Measurements from ENCODE around the gene CYP26A1. TPM values are rescaled to one million over a fixed set of nuclear protein-coding genes. Genes with fewer than 3 reads are reported as not detected.
A peak's percentile ranks its signal among the peaks of the same experiment; 100 is the strongest.

Gene CYP26A1
- total RNA-seq, 1 donor from 2014 or later, result 0.13 TPM

GRCh38 chr10:93061594-93062513 is 11.8 kb upstream of the CYP26A1 start:
- peak; percentile 36 for ATAC-seq (ENCODE audit: low read depth)
- H3K27ac Mint-ChIP-seq, result peak overlapping the region; percentile 24
- H3K4me3 Mint-ChIP-seq, result peak overlapping the region; percentile 70
- peaks cover 22% of the 10 kb centered on the region for H3K36me3 Mint-ChIP-seq (ENCODE audit: low read depth)
- CTCF ChIA-PET, result interaction anchor here (1.5 kb wide), 1 partner anchor 8 kb away, joined by 3 read pairs; no protein-coding TSS in a partner anchor
- POLR2A ChIA-PET, result no interaction called here
- intact Hi-C loops (cut with micrococcal nuclease), result loop anchor here (1.0 kb wide), 1 partner anchor 12 kb away; no protein-coding TSS in a partner anchor
- no peak for TF ChIP-seq CTCF (IDR thresholded peaks at IDR 0.05)
- no peaks in the 10 kb centered on the region for H3K9me3 Mint-ChIP-seq
- peaks cover 43% of the 10 kb centered on the region for H3K27me3 Mint-ChIP-seq
- DNase-seq, result no peak
- H3K4me1 Mint-ChIP-seq, result peaks cover 38% of the 10 kb centered on the region

DNA sequence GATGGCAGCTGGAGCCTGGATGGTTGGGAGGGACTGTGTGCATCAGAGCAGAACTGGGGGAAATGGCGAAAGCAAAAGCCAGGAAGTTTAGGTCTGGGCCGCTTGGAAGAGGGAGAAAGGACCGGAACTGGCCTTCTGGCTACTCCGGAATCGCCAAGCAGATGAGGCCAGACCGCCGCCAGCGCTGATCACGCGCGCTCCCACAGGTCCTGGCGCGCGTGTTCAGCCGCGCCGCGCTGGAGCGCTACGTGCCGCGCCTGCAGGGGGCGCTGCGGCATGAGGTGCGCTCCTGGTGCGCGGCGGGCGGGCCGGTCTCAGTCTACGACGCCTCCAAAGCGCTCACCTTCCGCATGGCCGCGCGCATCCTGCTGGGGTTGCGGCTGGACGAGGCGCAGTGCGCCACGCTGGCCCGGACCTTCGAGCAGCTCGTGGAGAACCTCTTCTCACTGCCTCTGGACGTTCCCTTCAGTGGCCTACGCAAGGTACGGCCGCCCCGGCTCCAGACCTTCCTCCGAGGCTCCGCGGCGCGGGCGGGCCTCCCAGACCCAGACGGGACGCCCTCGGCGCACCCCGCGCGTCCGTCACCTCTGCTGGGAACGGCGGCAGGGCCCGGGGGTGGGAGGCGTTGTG is 11.1 kb upstream of the CYP26A1 start:
- Mint-ChIP-seq H3K27me3 (peaks cover 50% of the 10 kb centered on the region), H3K27ac (peak overlapping the region; percentile 24), H3K4me3 (peak overlapping the region; percentile 70), H3K36me3 (ENCODE audit: low read depth) (peaks cover 19% of the 10 kb centered on the region), H3K4me1 (peaks cover 38% of the 10 kb centered on the region), H3K9me3 (no peaks in the 10 kb centered on the region)
- intact Hi-C loops (cut with micrococcal nuclease), result loop anchor here (1.0 kb wide), 1 partner anchor 12 kb away; no protein-coding TSS in a partner anchor
- ATAC-seq (ENCODE audit: low read depth) (peak; percentile 74), DNase-seq (no peak)
- CTCF ChIA-PET, result interaction anchor here (1.5 kb wide), 1 partner anchor 9 kb away, joined by 3 read pairs; no protein-coding TSS in a partner anchor
- POLR2A ChIA-PET, result no interaction called here
- TF ChIP-seq CTCF (IDR thresholded peaks at IDR 0.05), result no peak

DNA sequence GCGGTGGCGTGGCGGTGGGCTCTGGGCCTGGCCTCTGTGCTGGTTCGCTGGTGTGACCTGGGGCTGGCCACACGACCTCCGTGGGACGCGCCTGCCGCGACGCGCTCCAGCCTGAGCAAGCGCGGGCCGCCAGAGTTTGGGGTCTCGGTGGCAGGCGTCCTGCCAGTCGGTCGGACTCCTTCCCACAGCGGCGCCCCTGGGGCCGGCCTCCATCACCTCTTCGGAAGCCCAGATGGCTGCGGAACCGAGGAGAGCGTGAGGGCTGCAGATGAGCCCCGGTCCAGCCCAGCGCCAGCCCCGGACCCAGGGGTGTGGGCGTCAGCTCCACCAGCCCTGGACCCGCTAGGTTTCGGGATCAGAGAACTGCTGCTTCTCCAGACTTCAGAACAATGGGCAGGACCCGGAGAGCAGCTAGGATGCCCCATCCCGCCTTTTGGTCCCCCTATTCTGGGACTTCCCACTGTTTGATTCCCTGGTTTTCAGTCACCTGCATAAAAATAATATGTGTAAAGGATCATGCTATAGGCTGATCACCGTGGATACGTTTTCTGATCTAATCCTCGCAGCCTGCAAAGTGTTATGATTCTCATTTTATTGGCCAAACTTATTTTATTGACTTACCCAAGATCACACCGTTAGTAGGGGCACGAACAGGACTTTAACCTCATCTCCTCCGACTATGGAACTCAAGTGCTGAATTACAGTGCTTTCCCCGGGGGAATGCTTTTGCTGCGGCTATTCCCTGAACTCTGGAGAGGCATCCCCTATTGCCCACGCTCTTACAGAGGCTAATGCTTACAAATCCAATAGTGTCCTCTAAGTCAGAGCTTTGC is 10.3 kb upstream of the CYP26A1 start:
- Mint-ChIP-seq H3K27me3 (peaks cover 57% of the 10 kb centered on the region), H3K27ac (no peak overlapping the region), H3K4me3 (peak overlapping the region; percentile 56), H3K4me1 (peaks cover 38% of the 10 kb centered on the region), H3K9me3 (no peaks in the 10 kb centered on the region), H3K36me3 (ENCODE audit: low read depth) (peaks cover 14% of the 10 kb centered on the region)
- ATAC-seq (ENCODE audit: low read depth) (no peak), DNase-seq (no peak)
- TF ChIP-seq CTCF (IDR thresholded peaks at IDR 0.05), result no peak
- intact Hi-C loops (cut with micrococcal nuclease), result no loop called here
- POLR2A ChIA-PET, result no interaction called here
- CTCF ChIA-PET, result interaction anchor here (1.5 kb wide), 1 partner anchor 10 kb away, joined by 3 read pairs; no protein-coding TSS in a partner anchor

DNA sequence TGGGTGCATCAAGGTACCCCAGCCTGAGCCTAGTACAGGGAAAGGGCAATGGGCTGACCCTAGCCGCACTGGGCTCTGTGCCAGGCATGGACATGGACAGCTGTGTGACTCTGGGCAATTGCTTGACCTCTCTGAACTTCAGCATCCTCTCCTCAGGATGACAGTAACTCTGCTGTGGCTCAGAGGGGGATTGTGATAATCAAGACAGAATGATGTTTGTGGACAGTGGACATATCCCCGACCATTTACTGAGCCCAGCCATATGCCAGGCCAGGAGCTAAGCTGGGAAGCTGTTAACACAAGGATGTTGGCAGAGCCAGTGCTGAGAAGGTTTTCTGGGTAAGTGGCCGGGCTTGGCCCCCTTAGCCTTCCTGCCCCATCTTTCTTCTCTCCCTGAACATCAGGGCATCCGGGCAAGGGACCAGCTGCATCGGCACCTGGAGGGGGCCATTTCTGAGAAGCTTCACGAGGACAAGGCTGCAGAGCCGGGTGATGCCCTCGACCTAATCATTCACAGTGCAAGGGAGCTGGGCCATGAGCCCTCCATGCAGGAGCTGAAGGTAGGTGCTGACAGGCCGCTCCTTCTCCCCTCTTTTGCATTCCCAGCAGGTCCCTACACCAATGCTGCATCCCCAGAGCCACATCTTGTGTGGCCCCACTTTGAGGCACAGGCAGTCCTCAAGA is 9.6 kb upstream of the CYP26A1 start:
- Mint-ChIP-seq H3K27ac (no peak overlapping the region), H3K4me3 (peak overlapping the region; percentile 56), H3K36me3 (ENCODE audit: low read depth) (peaks cover 8% of the 10 kb centered on the region), H3K27me3 (peaks cover 64% of the 10 kb centered on the region), H3K9me3 (no peaks in the 10 kb centered on the region), H3K4me1 (peaks cover 42% of the 10 kb centered on the region)
- no peak for ATAC-seq (ENCODE audit: low read depth)
- TF ChIP-seq CTCF (IDR thresholded peaks at IDR 0.05), result no peak
- DNase-seq, result no peak
- POLR2A ChIA-PET, result no interaction called here
- CTCF ChIA-PET, result no interaction called here
- intact Hi-C loops (cut with micrococcal nuclease), result no loop called here

Measured in activated B cell treated with CpG ODN at 0.5 μM for 24 hours (primary cell).